Activated CD4-positive, alpha-beta T cell treated with anti-CD3 and anti-CD28 coated beads for 4 hours (primary cell): ENCODE measurements around the gene CCDC92B.
A peak's percentile ranks its signal among the peaks of the same experiment; 100 is the strongest.

Source experiments
- DNase-seq, 2 donors: peaks; one replicate each; pipeline ENCODE4 v3.0.0-alpha.2; 2020

The CCDC92B gene

DNA sequence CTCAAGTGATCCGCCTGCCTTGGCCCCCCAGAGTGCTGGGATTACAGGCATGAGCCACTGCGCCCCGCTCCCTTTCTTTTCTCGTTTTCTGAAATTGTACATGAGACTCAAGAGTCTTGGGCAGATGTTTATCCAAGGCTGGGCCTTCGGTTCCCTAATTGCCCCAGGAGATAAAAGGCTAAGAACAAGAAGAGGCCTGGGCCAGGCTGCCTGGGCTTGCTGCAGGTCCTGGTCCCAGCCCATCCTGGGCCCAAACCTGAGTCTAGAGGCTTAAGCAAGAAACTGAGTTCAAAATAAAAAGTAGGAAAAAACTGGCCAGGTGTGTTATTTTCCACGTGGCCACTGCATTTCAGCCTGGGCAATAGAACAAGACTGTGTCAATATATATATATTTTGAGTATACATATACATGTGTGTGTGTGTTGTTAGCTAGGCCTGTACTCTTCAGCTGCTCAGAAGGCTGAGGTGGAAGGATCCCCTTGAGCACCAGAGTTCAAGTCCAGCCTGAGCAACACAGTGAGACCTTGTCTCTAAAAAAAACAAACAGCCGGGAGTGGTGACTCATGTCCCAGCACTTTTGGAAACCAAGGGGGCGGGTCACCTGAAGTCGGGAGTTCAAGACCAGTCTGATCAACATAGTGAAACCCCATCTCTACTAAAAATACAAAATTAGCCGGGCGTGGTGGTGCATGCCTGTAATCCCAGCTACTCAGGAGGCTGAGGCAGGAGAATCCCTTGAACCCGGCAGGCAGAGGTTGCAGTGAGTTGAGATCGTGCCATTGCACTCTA, 31.1 kb downstream of the CCDC92B start:
- DNase-seq, result no peak

DNA sequence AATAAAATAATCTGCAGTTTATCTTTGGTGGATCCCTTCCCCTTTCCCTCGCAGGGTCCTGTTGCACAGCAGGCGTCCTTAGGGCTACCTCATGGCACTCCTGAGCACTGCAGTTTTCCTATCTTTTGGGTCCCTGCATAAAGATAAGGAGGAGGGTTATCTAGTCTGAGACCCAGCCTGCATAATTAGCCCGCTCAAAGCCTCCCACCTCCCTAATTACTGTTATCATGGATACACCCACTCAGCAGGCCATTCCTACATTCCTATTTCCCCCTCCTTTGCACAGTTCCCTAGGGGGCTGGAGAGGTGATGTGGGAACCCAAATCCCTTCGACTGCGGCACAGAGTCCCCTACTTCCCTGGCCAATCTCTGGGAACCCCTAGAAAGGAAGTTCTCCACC, 32.8 kb downstream of the CCDC92B start:
- no peak for DNase-seq

DNA sequence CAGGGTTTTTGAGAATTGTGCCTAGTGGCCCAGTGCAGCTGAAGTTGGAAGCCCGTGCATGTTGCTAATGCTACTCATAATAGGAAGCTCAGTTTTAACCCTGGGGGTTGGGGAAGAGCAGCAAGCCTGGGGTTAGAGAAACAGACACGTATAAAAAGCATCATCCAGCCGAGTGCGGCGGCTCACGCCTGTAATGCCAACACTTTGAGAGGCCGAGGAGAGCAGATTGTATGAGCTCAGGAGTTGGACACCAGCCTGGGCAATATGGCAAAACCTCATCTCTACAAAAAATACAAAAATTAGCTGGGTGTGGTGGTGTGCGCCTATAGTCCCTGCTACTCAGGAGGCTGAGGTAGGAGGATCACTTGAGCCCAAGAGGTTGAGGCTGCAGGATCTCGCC, 35.6 kb downstream of the CCDC92B start:
- DNase-seq, result no peak

DNA sequence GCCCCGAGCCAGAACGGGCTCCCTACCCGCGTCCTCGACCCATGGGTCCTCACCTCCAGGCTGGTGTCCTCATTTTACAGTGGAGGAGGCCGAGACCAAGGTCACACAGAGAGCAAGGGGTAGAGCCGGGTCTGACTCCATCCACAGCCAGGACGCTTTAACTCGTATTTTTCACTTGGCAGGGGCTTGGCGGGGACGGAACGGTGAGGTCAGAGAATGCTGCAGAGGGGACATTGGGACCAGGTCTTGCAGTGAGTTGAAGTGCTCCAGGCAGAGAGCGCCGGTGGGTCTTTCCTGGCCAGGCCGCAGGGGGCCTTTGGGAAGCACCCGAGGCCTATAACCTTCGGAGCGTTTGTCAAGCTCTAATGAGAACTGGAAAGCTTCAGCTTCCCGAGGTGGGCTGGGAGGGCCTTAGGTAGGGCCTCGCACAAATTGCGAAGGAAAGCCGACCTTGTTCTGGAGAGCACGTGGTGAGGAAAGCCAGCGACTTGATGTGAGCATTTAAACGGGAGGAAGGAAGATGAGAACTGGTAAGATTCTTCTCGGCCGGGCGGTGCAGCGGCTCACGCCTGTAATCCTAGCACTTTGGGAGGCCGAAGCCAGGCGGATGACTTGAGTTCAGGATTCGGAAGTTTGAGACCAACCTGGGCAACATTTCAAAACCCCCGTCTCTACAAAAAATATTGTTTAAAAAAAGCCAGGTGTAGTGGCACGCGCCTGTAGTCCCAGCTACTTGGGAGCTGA, 37.0 kb downstream of the CCDC92B start:
- DNase-seq, result peak in 1 of 2 donors; percentile 0

DNA sequence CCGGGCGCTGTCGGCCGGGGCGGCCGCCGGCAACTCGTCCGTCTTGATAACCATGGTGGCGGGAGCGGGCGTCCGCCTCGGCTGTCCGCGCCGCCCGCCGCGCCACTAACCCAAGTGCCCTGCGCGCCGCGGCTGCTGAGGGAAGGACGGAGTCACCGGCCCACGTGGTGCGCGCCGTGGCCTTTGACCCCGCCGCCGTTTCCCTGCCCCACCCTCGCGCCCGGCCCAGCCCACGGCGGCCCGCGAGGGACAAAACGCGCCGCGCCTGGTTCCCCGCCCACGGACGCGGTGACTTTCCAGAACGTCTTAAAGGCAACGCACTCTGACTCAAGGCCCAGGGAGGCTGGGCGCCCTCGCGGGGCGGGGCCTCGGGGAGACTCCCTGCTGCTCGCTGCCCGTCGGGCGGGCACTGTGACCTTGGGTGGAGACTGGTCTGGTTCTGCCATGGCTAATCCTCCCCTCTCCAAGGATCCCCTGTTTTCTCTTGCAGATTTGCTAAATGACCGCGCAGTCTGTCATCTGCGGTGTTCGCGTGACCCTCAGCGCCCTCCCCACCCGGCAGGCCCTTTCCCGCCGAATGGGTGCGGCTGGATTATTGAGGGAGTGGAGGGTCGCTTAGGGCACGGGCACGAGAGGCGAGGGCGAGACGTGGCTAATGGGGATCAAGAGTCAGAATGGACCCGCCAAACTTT, 37.7 kb downstream of the CCDC92B start, which contains the start of gene CLUH:
CLUH (minus strand) TSS at position 157 of the 692 bp plus-strand sequence; CDS start at position 54, 103 bp downstream.
- DNase-seq, result peak; percentile 97 to 98

DNA sequence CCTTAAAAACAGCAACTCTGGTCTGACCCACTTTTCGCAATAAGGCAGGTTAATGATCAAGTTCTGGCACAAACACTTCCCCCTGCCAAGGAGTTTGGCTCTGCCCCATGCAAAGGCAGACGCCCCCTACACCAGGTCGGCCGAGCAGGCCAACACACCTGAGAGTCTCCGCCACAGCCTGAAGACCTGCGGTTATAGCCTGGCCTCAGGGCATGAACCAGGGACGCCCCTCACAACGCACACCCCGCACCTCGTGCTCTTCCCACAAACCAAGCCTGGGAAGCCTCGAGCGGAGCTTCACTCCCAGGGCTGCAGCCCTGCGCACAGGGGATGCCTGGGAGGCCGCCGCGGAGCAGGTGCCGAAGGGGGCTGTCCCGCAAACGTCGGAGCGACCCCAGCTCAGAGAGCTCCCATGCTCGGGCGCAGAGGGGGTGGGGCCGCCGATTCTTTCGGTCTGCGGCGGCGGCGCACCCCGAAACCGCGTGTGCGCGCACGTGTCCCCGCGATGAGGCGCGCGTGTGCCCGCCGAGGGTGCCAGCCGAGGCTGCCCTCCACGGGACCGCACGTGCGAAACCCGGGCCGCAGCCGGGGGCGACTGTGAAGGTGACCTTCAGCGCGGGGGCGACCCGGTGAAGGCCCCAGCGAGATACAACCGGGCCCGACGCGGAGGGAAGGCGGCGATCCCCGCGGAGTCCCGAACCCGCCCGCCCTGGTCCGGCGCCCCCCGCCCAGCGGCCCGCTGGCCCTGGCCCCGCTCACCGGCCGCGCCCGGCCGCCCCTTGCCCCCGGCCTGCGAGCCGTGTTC, 38.4 kb downstream of the CCDC92B start:
- peak; percentile 30 to 42 for DNase-seq

DNA sequence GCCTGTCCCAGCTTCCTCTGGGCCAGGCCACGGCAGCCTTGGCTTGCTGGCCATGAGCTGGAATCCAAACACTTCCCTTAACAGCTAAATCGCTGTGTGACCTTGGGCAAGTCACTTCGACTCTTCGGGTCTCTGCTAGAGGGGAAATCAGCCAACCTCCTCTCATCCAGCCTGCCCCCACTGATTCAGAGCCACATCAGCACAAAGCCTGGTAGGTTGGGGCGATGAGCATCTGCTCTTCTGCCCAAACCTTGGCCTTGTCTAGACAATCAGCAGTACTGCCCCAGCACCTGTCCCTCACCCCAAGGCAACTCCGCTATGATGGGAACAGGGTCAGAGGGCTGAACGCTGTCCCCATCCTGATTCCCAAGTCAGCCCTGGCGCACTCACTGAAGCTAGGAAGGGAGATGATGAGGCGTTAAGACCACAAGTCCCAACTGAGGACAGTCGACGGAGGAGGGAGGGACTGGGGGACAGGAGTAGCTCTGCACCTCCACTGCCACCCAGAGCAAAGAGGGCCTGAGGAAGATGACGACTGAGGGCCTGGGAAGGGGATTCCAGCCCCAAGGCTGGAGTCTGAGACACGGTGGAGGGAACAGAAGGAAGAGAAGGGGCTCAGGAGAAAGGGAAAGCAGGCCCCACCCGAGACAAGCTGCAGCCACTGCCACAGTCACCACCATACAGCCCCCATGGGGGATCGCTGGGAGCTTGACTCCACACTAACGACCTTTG, 39.2 kb downstream of the CCDC92B start:
- peak in 1 of 2 donors; percentile 7 for DNase-seq

DNA sequence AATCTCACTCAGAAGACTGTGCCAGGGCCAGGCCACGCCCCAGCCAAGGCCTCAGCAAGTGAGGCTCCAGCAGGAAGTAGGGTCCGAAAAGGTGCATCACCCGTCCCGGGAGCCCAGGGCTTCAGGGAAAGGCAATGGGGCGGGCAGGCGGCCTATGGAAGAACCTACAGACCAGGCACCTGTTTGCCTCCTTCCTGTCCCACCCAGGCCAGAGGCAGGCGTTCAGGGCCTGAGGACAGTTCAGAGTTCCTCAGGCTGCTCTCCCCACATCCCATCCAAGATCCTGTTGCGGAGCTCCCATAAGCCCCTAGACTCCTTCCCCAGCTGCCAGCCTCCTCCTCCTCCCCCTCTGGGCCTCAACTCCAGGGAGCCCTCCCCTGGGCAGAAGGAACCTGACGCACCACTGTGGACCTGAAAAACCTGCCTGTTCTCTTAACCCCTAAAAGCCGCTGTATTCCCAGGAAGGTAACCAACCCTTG, 40.2 kb downstream of the CCDC92B start:
- peak in 1 of 2 donors; percentile 2 for DNase-seq

DNA sequence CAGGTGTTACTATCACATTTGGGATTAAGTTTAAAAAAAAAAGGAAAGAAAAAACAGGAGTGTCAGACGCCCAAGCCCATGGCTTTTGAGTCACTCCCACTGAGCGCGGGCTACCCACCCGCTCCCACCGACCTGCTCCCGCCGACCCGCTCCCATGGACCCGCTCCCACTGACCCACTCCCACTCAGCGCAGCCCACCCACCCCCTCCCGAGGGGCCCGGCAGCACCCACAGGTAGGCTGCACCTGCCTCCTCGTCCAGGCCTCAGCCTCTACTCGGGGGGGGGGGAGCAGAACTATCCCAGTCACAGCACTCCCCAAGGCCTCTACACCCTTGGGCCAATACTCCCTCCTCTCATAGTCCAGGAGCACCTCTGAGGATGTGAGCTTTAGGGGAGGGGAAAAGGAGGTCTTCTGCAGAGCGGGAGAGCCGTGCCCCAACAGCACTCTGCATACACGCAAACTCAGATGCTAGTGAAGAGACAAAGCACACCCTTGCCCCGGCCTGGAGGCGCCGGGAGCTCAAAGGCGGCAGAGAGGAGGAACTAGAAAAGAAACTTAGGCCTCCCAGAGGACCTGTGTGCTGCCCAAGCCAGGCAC, 40.8 kb downstream of the CCDC92B start:
- DNase-seq, result peak in 1 of 2 donors; percentile 2

DNA sequence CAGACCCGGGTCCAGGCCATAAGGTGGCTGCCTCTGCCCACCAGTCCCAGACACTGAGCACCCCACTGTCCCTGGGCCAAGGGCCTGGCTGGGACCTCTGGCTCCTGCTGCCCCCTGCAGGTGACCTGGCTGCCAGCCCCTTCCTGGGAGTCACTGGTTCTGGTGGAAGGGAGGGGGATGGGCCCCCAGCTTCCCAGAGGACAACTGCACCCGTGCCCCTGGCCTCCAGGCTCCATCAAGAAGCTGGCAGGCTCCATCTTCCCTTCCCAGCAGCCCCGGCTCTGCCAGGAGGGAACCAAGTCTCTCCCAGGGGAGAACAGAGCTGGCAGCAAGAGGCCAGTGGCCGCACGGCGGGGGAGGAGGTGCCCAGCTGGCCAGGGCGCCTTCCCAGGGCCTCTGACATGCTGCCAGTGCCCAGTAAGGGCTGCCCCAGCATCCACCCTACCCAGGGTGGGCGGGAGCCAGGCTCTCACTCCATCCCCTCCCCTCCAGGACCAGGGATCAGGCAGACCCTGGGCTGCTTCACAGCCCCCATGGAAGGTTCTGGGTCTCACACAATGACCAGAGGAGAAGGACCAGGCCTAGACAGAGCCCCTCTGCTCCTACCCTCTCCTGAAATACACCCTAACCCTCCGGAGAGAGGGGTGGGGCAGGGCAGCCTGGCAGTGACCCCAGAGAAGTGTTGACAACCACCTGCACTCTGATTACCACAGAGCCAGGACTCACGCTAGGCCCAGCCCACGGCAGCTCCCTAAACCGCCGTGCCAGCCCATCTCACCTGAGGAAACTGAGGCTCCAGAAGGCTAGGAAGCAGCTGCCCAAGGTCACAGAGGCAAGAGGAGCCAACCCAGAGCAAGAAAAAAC, 41.5 kb downstream of the CCDC92B start:
- DNase-seq, result peak in 1 of 2 donors; percentile 17

DNA sequence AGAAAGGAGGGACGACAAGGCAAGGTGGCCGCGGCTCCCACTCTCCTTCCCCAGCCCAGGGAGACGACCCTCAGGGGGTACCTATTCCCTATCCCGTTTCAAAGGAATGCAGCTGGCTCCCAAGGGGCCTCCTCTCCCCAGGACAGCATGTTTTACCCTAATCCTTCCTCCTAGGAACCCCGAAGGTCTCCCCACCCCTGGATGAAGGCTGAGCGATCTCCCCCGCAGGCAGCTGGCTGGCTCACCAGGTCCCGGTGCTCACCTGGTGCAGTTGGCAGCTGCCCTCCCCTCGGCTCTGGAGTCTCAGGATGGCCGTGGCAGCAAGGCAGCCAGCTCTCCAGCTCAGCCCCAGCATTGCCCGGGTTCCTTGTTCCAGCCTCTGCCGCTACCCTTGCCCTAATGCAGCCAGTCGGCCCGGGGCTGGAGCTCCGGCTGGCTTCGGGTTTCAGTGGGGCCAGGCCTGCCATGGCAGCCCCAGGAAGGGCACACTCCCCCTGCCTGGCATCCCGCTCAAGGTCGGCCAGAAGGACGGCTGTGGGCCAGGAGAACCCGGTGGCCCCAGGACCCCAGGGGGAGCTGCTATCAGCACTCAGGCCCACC, 42.4 kb downstream of the CCDC92B start:
- DNase-seq, result no peak

DNA sequence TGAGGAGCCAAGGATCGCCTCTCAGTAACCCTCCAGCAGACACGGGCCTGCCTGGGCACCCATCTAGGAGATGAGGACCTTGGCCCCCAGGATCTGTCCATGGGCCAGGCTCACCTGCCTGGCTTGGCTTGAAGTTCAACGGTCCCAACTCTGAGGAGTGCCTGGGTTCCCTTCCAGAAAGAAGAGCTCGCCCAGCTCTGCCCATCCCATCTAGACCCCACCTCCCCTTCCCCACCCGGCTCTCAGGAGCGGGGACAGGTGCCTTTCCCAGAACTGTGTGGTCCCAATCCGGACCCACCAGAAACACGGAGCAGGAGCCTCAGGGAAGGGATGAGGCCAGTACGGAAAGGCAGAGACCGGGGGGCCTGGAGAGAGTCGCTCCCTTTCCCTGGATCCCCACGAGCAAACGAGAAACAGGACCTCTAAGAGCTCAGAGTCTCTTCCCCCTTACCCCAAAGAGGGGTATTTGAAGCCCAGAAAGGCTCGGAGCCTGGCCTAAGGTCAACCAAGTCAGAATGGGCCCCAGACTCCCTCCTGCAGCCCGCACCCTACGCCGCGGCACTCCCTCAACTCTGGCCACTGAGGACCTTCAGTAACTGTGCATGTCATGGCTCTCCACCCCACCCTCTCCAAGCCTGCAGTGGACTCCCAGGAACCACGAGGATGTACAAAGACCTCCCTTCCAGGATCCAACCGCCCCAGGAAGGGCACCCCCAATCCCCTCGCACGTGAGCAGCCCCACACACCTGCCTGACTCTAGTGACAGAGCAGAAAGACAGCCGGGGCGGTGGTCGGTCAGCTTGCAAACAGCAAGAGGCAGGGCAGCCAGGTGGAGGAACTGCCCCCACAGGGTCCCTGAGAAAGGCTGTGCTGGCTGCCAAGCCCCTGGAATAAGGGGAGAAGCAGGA, 43.3 kb downstream of the CCDC92B start:
- no peak for DNase-seq

DNA sequence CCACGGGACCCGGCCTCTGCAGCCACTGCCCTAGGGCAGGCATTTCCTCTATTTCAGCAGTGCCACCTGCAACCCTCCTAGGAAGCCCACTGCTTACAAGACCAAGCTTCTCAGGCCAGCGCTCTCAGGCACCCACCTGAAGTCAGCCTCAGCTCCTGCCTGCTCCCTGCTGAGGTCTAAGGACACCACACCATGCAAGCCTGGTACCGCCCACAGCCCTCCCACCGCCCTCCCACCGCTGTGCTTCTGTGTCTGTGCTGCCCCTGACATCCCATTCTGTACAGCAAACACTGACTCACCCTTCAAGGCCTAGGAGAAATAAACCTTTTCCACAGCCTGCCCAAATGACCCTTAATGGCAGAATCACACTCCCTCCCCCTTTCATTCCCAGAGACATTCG, 44.2 kb downstream of the CCDC92B start:
- peak in 1 of 2 donors; percentile 8 for DNase-seq

DNA sequence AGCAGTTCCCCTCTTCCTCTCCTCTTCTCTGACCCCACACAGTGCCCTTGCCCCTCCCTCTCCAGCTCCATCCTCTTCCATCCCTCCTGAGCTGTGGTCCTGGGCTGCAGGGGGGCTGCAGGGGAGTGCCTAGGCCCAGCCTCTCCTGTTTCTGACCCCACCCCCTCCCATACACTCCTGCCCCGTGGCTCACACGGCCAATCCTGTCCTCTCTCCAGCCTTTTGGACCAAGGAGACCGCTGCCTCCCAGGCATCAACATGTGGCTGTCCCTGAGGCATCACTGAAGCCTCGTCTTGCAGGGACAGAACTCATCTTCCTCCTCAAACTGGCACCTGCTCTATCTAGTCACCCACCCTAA, 44.6 kb downstream of the CCDC92B start:
- peak in 1 of 2 donors; percentile 0 for DNase-seq

DNA sequence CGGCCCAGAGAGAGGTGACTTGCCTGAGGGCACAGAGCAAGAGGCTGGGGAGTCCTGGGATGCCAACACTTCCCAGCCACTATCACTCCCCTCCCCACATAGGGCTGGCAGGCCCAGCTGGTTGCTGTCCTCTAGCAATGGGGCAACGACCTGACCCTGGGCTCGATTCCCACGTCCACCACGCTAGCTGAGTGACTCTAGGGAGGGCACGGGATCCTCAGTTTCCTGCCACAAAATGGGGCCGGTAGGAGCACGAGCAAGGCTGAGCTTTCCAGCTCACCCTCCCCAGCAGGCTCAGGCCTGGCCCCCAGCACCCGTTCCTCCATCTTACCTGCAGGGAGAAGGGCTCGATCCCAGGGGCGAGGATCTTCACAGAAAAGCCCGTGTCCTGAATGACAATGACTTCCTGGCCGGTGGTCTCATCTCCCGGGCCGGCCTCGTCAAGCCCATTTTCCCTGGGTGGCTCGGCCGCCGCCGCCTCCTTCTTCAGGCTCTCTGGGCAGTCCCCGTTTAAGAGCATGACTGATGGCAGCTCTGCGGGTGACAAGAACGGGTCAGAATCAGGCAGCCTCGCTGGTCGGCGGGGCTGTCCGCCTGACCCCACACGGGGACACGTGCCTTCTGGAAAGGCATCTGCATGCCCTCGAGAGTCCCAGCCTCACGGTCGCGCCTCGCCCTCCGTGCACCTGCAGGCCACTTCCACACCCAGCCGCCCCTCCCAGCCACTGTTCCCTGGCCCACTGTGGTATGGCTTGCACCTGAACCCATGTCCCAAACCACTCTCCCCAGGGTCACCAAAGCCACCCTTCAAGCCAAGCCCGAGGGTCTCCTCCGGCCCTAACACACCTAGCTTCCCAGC, 45.2 kb downstream of the CCDC92B start:
- peak in 1 of 2 donors; percentile 1 for DNase-seq

DNA sequence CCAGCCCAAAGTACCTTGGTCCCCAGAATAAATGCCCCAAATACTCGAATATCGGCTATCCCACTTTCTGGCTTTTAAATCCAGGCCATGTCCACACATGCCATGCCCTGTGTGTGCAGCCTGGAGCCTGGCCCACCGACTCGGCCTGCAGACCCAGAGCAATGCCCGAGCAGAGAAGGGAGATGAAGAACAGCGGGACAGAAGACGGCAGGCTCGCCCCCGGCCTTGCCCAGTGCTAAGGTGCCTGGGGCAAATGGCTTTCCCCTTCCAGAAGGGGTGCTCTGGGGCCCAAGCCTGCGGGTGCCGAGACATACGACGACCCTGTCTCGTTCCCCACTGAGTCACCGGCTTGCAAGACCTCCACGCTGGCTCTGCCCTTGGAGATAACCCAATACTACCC, 45.8 kb downstream of the CCDC92B start:
- no peak for DNase-seq

DNA sequence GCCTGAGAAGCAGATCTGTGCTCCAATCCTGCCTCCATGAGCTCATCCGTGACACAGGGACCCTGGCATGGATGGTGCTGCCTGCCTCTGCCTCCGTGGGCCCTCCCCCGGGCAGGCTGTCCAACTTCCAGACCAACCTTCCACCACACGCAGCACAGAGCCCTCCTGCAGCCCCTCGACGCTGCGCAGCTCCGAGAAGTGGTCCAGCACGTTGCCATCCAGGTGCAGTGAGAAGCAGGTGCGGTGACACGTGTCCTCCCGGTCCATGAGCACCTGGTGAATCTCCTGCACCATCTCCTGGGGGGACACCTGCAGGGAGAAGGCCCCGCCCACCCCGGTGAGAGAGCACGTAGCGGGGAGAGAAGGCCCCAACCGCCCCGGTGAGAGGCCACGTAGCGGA, 46.3 kb downstream of the CCDC92B start:
- peak in 1 of 2 donors; percentile 2 for DNase-seq
